Measurements from ENCODE around the gene SWSAP1. TPM values are rescaled to one million over a fixed set of nuclear protein-coding genes. Genes with fewer than 3 reads are reported as not detected.

Gene SWSAP1
- total and polyA plus RNA-seq, 2 experiments from 2014 or later = 2.1 to 6.1 TPM

DNA sequence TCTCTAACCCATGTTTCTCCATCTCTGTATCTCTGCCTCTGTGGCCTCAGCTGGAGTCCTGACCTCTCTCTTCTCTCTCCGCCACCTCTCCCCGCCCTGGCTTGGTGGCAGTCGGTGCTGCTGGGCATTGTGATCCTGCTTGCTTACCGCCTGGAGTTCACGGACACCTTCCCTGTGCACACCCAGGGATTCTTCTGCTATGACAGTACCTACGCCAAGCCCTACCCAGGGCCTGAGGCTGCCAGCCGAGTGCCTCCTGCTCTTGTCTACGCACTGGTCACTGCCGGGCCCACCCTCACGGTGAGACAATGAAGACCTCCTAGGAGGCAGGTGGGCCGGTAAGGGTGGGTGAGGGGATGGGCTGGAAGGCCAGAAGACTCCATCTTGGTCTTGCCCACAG, 15.0 kb upstream of the SWSAP1 start (continued):
- TF ChIP-seq, protein P1, sequence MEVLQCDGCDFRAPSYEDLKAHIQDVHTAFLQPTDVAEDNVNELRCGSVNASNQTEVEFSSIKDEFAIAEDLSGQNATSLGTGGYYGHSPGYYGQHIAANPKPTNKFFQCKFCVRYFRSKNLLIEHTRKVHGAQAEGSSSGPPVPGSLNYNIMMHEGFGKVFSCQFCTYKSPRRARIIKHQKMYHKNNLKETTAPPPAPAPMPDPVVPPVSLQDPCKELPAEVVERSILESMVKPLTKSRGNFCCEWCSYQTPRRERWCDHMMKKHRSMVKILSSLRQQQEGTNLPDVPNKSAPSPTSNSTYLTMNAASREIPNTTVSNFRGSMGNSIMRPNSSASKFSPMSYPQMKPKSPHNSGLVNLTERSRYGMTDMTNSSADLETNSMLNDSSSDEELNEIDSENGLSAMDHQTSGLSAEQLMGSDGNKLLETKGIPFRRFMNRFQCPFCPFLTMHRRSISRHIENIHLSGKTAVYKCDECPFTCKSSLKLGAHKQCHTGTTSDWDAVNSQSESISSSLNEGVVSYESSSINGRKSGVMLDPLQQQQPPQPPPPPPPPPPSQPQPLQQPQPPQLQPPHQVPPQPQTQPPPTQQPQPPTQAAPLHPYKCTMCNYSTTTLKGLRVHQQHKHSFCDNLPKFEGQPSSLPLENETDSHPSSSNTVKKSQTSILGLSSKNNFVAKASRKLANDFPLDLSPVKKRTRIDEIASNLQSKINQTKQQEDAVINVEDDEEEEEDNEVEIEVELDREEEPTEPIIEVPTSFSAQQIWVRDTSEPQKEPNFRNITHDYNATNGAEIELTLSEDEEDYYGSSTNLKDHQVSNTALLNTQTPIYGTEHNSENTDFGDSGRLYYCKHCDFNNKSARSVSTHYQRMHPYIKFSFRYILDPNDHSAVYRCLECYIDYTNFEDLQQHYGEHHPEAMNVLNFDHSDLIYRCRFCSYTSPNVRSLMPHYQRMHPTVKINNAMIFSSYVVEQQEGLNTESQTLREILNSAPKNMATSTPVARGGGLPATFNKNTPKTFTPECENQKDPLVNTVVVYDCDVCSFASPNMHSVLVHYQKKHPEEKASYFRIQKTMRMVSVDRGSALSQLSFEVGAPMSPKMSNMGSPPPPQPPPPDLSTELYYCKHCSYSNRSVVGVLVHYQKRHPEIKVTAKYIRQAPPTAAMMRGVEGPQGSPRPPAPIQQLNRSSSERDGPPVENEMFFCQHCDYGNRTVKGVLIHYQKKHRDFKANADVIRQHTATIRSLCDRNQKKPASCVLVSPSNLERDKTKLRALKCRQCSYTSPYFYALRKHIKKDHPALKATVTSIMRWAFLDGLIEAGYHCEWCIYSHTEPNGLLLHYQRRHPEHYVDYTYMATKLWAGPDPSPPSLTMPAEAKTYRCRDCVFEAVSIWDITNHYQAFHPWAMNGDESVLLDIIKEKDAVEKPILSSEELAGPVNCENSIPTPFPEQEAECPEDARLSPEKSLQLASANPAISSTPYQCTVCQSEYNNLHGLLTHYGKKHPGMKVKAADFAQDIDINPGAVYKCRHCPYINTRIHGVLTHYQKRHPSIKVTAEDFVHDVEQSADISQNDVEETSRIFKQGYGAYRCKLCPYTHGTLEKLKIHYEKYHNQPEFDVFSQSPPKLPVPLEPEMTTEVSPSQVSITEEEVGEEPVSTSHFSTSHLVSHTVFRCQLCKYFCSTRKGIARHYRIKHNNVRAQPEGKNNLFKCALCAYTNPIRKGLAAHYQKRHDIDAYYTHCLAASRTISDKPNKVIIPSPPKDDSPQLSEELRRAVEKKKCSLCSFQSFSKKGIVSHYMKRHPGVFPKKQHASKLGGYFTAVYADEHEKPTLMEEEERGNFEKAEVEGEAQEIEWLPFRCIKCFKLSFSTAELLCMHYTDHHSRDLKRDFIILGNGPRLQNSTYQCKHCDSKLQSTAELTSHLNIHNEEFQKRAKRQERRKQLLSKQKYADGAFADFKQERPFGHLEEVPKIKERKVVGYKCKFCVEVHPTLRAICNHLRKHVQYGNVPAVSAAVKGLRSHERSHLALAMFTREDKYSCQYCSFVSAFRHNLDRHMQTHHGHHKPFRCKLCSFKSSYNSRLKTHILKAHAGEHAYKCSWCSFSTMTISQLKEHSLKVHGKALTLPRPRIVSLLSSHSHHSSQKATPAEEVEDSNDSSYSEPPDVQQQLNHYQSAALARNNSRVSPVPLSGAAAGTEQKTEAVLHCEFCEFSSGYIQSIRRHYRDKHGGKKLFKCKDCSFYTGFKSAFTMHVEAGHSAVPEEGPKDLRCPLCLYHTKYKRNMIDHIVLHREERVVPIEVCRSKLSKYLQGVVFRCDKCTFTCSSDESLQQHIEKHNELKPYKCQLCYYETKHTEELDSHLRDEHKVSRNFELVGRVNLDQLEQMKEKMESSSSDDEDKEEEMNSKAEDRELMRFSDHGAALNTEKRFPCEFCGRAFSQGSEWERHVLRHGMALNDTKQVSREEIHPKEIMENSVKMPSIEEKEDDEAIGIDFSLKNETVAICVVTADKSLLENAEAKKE (CRISPR knock-in tag; IDR thresholded peaks at IDR 0.05) = no peak
- TF ChIP-seq EZH2phosphoT487 (IDR thresholded peaks at IDR 0.05; ENCODE audit: unreplicated experiment) (no peak), ZNF331 (CRISPR knock-in tag; IDR thresholded peaks at IDR 0.05; ENCODE audit: low read depth) (no peak), POLR2AphosphoS5 (IDR thresholded peaks at IDR 0.05; ENCODE audit: low read depth) (no peak), ZNF114 (CRISPR knock-in tag; IDR thresholded peaks at IDR 0.05) (no peak), NANOG (IDR thresholded peaks at IDR 0.05; ENCODE audit: borderline replicate concordance) (no peak)

DNA sequence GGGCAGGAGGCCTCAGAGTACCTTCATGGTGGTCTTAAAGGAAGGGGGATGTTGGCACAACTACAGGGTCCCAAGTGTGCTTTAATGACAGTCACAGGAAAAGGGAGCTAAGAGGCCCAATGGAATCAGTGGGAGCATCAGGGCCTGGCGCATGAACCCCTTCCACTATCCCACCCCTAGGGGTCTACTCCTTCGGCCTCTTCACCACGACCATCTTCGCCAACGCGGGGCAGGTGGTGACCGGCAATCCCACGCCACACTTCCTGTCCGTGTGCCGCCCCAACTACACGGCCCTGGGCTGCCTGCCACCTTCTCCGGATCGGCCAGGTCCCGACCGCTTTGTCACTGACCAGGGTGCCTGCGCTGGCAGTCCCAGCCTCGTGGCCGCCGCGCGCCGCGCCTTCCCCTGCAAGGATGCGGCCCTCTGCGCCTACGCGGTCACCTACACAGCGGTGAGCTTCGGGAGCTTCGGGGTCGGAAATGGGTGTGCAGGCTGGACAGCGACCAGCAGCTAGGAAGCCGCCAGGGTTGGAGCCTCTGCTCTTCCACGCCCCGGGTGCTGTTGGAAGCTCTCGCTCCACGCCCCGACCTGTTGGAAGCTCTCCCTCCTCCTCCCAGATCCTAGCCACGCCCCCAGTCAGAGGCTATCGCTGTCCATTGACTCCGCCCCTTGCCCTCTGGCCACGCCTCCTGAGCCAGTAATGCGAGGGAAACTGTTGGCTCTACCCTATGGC, 13.3 kb upstream of the SWSAP1 start:
- H4K20me1 ChIP-seq (replicated peaks; ENCODE audit: insufficient read depth) = no peaks in the 10 kb centered on the region
- no peak overlapping the region for H3K27ac Mint-ChIP-seq
- ATAC-seq (peak; percentile 87), DNase-seq (ENCODE audit: low spot score) (peak; percentile 99)
- no peaks in the 10 kb centered on the region for H3K9me2 ChIP-seq (ENCODE audit: insufficient read depth)
- peak overlapping the region; percentile 86 for H3K4me2 ChIP-seq
- peak overlapping the region; percentile 98 for H2AFZ ChIP-seq
- H3K27me3 Mint-ChIP-seq (ENCODE audit: insufficient read depth, low read depth, poor library complexity) = peaks cover 29% of the 10 kb centered on the region
- peaks cover 6% of the 10 kb centered on the region; the same call in 1 of the 2 replicates for H3K4me1 ChIP-seq (ENCODE audit: insufficient read depth)
- H3K36me3 Mint-ChIP-seq (ENCODE audit: low read depth) = no peaks in the 10 kb centered on the region
- peak overlapping the region; percentile 78 for H3K4me3 Mint-ChIP-seq
- no peaks in the 10 kb centered on the region for H3K9me3 Mint-ChIP-seq
- H3K4me3 ChIP-seq = peak overlapping the region; percentile 75
- H3K79me2 ChIP-seq (replicated peaks; ENCODE audit: insufficient read depth) = no peaks in the 10 kb centered on the region
- 0 out of 2 replicates have a peak, but pooled peaks cover under 1% of the 10 kb centered on the region for H3K27me3 ChIP-seq (ENCODE audit: insufficient read depth)
- no peaks in the 10 kb centered on the region for H3F3A ChIP-seq (replicated peaks; ENCODE audit: low read depth)
- no peaks in the 10 kb centered on the region for H3K36me3 ChIP-seq (ENCODE audit: insufficient read depth)
- no peak overlapping the region for H3K27ac ChIP-seq (ENCODE audit: low read depth)
- H3K4me1 Mint-ChIP-seq = peaks cover 14% of the 10 kb centered on the region
- TF ChIP-seq, protein P1 (CRISPR knock-in tag; IDR thresholded peaks at IDR 0.05) = no peak
- no peak for TF ChIP-seq STAT1 (IDR thresholded peaks at IDR 0.05; ENCODE audit: unreplicated experiment)
- no peak for TF ChIP-seq ZNF331 (CRISPR knock-in tag; IDR thresholded peaks at IDR 0.05; ENCODE audit: low read depth)
- no peak for TF ChIP-seq NANOG (IDR thresholded peaks at IDR 0.05; ENCODE audit: borderline replicate concordance)
- peak; percentile 75 for TF ChIP-seq POLR2AphosphoS5 (IDR thresholded peaks at IDR 0.05; ENCODE audit: low read depth)

All from GM23338 (cell line).